Stomach (tissue), 4 donors: ENCODE results near the gene KRT80.

Source experiments
- POLR2A ChIP-seq, 4 donors: fragments of 450-650 bp; IDR thresholded peaks; one replicate each; pipeline ENCODE4 v1.6.1; 2016; ENCODE audit warnings: antibody characterized with exemption in 4 of 4, control low read depth in 2 of 4, mild to moderate bottlenecking in 1 of 4, moderate library complexity in 1 of 4
- POLR2AphosphoS5 ChIP-seq, 3 donors: sonication (generic); formaldehyde crosslinking; IDR thresholded peaks; one replicate each; pipeline ENCODE4 v1.6.1; 2016; ENCODE audit warnings: antibody characterized with exemption in 3 of 3
- TF ChIP-seq, protein P1 (sequence below), 7 experiments: fragments of 450-650 bp in 4 of 7; fragments of 200-600 bp in 3 of 7; sonication (generic) in 3 of 7; IDR thresholded peaks; one replicate each; pipeline ENCODE4 v1.5.1; 2016 to 2019; ENCODE audit warnings: antibody characterized with exemption in 7 of 7, control low read depth in 2 of 7, mild to moderate bottlenecking in 1 of 7

DNA sequence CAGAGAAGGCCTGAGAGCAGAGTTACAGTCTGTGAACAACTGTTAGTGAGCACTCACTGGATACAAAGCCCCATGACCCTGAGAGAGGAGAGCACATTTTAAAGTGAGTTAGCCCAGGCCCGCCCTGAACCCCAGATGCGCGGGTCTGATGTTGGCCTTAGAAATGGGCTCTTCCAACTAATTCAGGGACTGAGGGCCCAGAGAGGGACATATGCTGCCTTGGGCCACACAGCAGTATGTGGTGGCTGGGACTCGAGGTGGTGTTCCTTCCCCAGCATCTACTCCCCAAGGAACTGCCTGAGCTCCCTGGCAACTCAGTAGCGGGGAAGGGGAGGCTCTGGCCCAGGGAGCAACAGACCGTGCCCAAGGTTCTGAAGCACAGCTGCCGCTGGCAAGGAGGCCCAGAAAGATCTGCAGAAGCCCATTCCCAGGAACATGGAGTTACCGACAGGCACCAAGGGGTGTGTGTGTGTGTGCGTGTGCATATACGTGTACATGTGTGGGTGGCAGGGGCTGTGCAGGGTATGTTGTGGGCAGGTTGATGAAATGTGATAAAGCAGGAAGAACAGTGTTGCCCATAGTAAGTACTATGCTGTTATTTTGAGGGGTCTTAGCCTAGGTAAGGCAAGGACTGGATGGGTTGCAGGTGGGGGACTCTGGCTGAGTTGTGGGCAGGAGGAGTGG lies 40.5 kb downstream of the KRT80 start:
- TF ChIP-seq, protein P1, sequence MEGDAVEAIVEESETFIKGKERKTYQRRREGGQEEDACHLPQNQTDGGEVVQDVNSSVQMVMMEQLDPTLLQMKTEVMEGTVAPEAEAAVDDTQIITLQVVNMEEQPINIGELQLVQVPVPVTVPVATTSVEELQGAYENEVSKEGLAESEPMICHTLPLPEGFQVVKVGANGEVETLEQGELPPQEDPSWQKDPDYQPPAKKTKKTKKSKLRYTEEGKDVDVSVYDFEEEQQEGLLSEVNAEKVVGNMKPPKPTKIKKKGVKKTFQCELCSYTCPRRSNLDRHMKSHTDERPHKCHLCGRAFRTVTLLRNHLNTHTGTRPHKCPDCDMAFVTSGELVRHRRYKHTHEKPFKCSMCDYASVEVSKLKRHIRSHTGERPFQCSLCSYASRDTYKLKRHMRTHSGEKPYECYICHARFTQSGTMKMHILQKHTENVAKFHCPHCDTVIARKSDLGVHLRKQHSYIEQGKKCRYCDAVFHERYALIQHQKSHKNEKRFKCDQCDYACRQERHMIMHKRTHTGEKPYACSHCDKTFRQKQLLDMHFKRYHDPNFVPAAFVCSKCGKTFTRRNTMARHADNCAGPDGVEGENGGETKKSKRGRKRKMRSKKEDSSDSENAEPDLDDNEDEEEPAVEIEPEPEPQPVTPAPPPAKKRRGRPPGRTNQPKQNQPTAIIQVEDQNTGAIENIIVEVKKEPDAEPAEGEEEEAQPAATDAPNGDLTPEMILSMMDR (IDR thresholded peaks at IDR 0.05), result no peak
- TF ChIP-seq POLR2A (IDR thresholded peaks at IDR 0.05), result no peak
- no peak for TF ChIP-seq POLR2AphosphoS5 (IDR thresholded peaks at IDR 0.05)
